UCSD-AML1 (cell line): Measurements from ENCODE around the gene NUDT16L1.

Experiments used
- DNase-seq: peaks from one replicate; lab custom pipeline; 2025; ENCODE audit not compliant: unreplicated experiment; lab: John Stamatoyannopoulos, UW

NUDT16L1 gene

GRCh38 chr16:4682084-4682591, 11.2 kb upstream of the NUDT16L1 start:
- no peak for DNase-seq

GRCh38 chr16:4682616-4683254, 10.6 kb upstream of the NUDT16L1 start:
- DNase-seq = peak; percentile 42

- no peak for DNase-seq
These were observed 9.9 kb upstream of the NUDT16L1 start for GRCh38 chr16:4683255-4684057.

GRCh38 chr16:4684058-4684715, 9.2 kb upstream of the NUDT16L1 start:
- no peak for DNase-seq

- no peak for DNase-seq
These were observed 8.6 kb upstream of the NUDT16L1 start for GRCh38 chr16:4684763-4685162.

- DNase-seq = no peak
These were observed 8.1 kb upstream of the NUDT16L1 start for GRCh38 chr16:4685292-4685691.

- no peak for DNase-seq
These were observed 7.4 kb upstream of the NUDT16L1 start for GRCh38 chr16:4685776-4686496.

- DNase-seq = no peak
These were observed 6.7 kb upstream of the NUDT16L1 start for GRCh38 chr16:4686497-4687210.

- no peak for DNase-seq
These were observed 5.9 kb upstream of the NUDT16L1 start for GRCh38 chr16:4687416-4687815.

- no peak for DNase-seq
These were observed 5.3 kb upstream of the NUDT16L1 start for GRCh38 chr16:4687946-4688673.

GRCh38 chr16:4688674-4689045, 4.7 kb upstream of the NUDT16L1 start:
- no peak for DNase-seq

- DNase-seq = no peak
These were observed 4.2 kb upstream of the NUDT16L1 start for GRCh38 chr16:4689091-4689671.

GRCh38 chr16:4689864-4690704, 3.3 kb upstream of the NUDT16L1 start:
- DNase-seq = no peak

GRCh38 chr16:4690946-4691665, 2.3 kb upstream of the NUDT16L1 start:
- peak; percentile 59 for DNase-seq

GRCh38 chr16:4691666-4692412, 1.5 kb upstream of the NUDT16L1 start:
- DNase-seq = no peak

GRCh38 chr16:4692460-4693295, 684 bp upstream of the NUDT16L1 start:
- DNase-seq = no peak
